Measurements from ENCODE around the gene USF1. TPM values are rescaled to one million over a fixed set of nuclear protein-coding genes. Genes with fewer than 3 reads are reported as not detected.

Gene USF1
- total and polyA plus RNA-seq, 9 of the 15 experiments (the other 6 are each of a cell fraction or from before 2014, with no cell fraction given) = 7.4 to 60.2 (median 54.2) TPM

GRCh38 chr1:161052899-161053298 is 7.1 kb upstream of the USF1 start (continued):
- TF ChIP-seq CREM (IDR thresholded peaks at IDR 0.05; ENCODE audit: low read depth) = 0 out of 2 replicates have a peak, but pooled peaks have one; percentile 5
- TF ChIP-seq ZNF134 (CRISPR knock-in tag; conservative IDR thresholded peaks at IDR 0.05) = no peak
- TF ChIP-seq ATF3 (IDR thresholded peaks at IDR 0.05) = peak; percentile 72
- TF ChIP-seq ATF3 (CRISPR knock-in tag; conservative IDR thresholded peaks at IDR 0.05) = no peak
- TF ChIP-seq GTF2F1 (IDR thresholded peaks at IDR 0.05; ENCODE audit: low read depth, low read length) = no peak
- TF ChIP-seq CBX3 (IDR thresholded peaks at IDR 0.05; ENCODE audit: borderline replicate concordance in 1 of 2, low read length in 2 of 2) = 0 out of 3 replicates have a peak, but pooled peaks of 1 of the 2 experiments have one; percentile 12
- TF ChIP-seq PKNOX1 (IDR thresholded peaks at IDR 0.05) = peak; percentile 58

GRCh38 chr1:161051219-161051618 is 5.4 kb upstream of the USF1 start:
- H3K4me1 ChIP-seq (replicated peaks in 1 of 2; ENCODE audit: control insufficient read depth in 2 of 2, insufficient read depth in 2 of 2, low read length in 2 of 2) = peaks cover 8 to 9% of the 10 kb centered on the region in 2 experiments; a peak in 4 of 5 replicates
- ATAC-seq = no peak
- no peak for DNase-seq (ENCODE audit: extremely low read depth in 1 of 4, low spot score in 3 of 4)
- no peaks in the 10 kb centered on the region for H4K20me1 ChIP-seq (replicated peaks; ENCODE audit: control insufficient read depth, insufficient read depth, low read length)
- 56% methylated on average over 10 of the region's 10 CpGs for WGBS (ENCODE audit: insufficient coverage, low coverage, missing lambda C conversion rate)
- no peak for TF ChIP-seq LARP7 (IDR thresholded peaks at IDR 0.05)
- no peak for TF ChIP-seq FOXO4 (CRISPR knock-in tag; IDR thresholded peaks at IDR 0.05)
- TF ChIP-seq ZNF785 (CRISPR knock-in tag; IDR thresholded peaks at IDR 0.05) = no peak
- no peak for TF ChIP-seq BACH1 (tag; IDR thresholded peaks at IDR 0.05)
- TF ChIP-seq TARDBP (IDR thresholded peaks at IDR 0.05) = no peak
- no peak for TF ChIP-seq KDM2B (CRISPR knock-in tag; IDR thresholded peaks at IDR 0.05)
- TF ChIP-seq BRCA1 (IDR thresholded peaks at IDR 0.05) = no peak
- TF ChIP-seq BRCA1 (CRISPR knock-in tag; IDR thresholded peaks at IDR 0.05) = no peak
- no peak for TF ChIP-seq FOXA3 (CRISPR knock-in tag; conservative IDR thresholded peaks at IDR 0.05 in 1 of 2, IDR thresholded peaks at IDR 0.05 in 1 of 2)
- no peaks in the 10 kb centered on the region; the same call in 2 of the 3 replicates for H3K36me3 ChIP-seq (ENCODE audit: control insufficient read depth, insufficient read depth, low read length)
- no peak overlapping the region for H3K27ac ChIP-seq (ENCODE audit: extremely low read depth, low read depth, low read length)
- in situ Hi-C loops (cut with MboI) = no loop called here
- H2AFZ ChIP-seq (ENCODE audit: low read depth, low read length) = no peak overlapping the region
- no peaks in the 10 kb centered on the region for H3K27me3 ChIP-seq (ENCODE audit: control insufficient read depth in 2 of 2, insufficient read depth in 2 of 2, low read length in 2 of 2)
- peak overlapping the region in 1 of 2 experiments; percentile 73; a peak in 2 of 4 replicates for H3K9ac ChIP-seq (ENCODE audit: insufficient read depth in 1 of 2, low read depth in 2 of 2, low read length in 2 of 2)
- no peak overlapping the region for H3K4me2 ChIP-seq (ENCODE audit: insufficient read depth, low read length)
- H3K4me3 ChIP-seq = no peak overlapping the region
- ChIA-PET POLR2A (interaction anchor here (1.3 kb wide), 1 partner anchor 11 kb away, joined by 4 read pairs; no protein-coding TSS in a partner anchor), CTCF (ENCODE audit: low intra/inter-chr PET ratio) (no interaction called here)
- H3K79me2 ChIP-seq (ENCODE audit: control insufficient read depth, insufficient read depth, low read length) = peaks cover 6% of the 10 kb centered on the region; the same call in 2 of the 3 replicates
- FAIRE-seq = no peak
- intact Hi-C loops (cut with micrococcal nuclease) = no loop called here
- no TSS peak for BruUV-seq (replicated peaks)
- H3K9me3 ChIP-seq (replicated peaks; ENCODE audit: control insufficient read depth, insufficient read depth, low read depth, low read length) = no peaks in the 10 kb centered on the region; the same call in 1 of the 2 replicates
- no peaks in the 10 kb centered on the region for H3K9me1 ChIP-seq (ENCODE audit: control insufficient read depth, insufficient read depth, low read length)
